GM23248 (cell line): Measurements from ENCODE around the gene PRICKLE1. TPM values are rescaled to one million over a fixed set of nuclear protein-coding genes. Genes with fewer than 3 reads are reported as not detected.

Experiments
- DNase-seq: peaks from one replicate; pipeline ENCODE4 v3.0.0-alpha.2; 2015
- H2AFZ ChIP-seq: fragments of 200-600 bp; sonication (generic); 2 replicates; pipeline ENCODE4 v1.6.1; 2016; ENCODE audit warnings: antibody characterized with exemption
- H3F3A ChIP-seq: fragments of 200-600 bp; sonication (generic); 2 replicates; pipeline ENCODE4 v1.6.1; 2016; ENCODE audit warnings: mild to moderate bottlenecking, antibody characterized with exemption, mixed run types; ENCODE audit not compliant: insufficient read depth
- H3K27ac ChIP-seq: fragments of 200-600 bp; sonication (generic); 2 replicates; pipeline ENCODE4 v1.5.1; 2016; ENCODE audit warnings: mild to moderate bottlenecking
- H3K27me3 ChIP-seq: fragments of 200-600 bp; sonication (generic); replicated peaks from 2 replicates; pipeline ENCODE4 v1.6.1; 2016; ENCODE audit warnings: mild to moderate bottlenecking; ENCODE audit not compliant: insufficient read depth
- H3K36me3 ChIP-seq: fragments of 200-600 bp; sonication (generic); 2 replicates; pipeline ENCODE4 v1.6.1; 2016; ENCODE audit warnings: low read depth, mild to moderate bottlenecking
- H3K4me1 ChIP-seq: fragments of 200-600 bp; sonication (generic); 2 replicates; pipeline ENCODE4 v1.6.1; 2016; ENCODE audit warnings: mild to moderate bottlenecking; ENCODE audit not compliant: insufficient read depth
- H3K4me2 ChIP-seq: fragments of 200-600 bp; sonication (generic); one replicate; pipeline ENCODE4 v1.6.1; 2016; ENCODE audit warnings: mild to moderate bottlenecking; ENCODE audit not compliant: unreplicated experiment
- H3K4me3 ChIP-seq: fragments of 200-600 bp; sonication (generic); 2 replicates; pipeline ENCODE4 v1.5.1; 2016; ENCODE audit warnings: mild to moderate bottlenecking
- H3K79me2 ChIP-seq: fragments of 200-600 bp; sonication (generic); 2 replicates; pipeline ENCODE4 v1.6.1; 2016; ENCODE audit warnings: mild to moderate bottlenecking; ENCODE audit not compliant: insufficient read depth
- H3K9ac ChIP-seq: fragments of 200-600 bp; sonication (generic); 2 replicates; pipeline ENCODE4 v1.6.1; 2016; ENCODE audit warnings: mild to moderate bottlenecking
- H3K9me2 ChIP-seq: fragments of 200-600 bp; sonication (generic); 2 replicates; pipeline ENCODE4 v1.6.1; 2016; ENCODE audit warnings: mixed run types, mild to moderate bottlenecking, moderate library complexity; ENCODE audit not compliant: insufficient read depth
- H3K9me3 ChIP-seq: fragments of 200-600 bp; sonication (generic); one replicate; pipeline ENCODE4 v1.6.1; 2017; ENCODE audit warnings: low read depth
- H4K20me1 ChIP-seq: fragments of 200-600 bp; sonication (generic); 2 replicates; pipeline ENCODE4 v1.6.0; 2016; ENCODE audit not compliant: insufficient read depth
- EZH2 ChIP-seq: fragments of 200-600 bp; sonication (generic); IDR thresholded peaks from 2 replicates; pipeline ENCODE4 v1.6.1; 2018; ENCODE audit warnings: antibody characterized with exemption, mild to moderate bottlenecking; ENCODE audit not compliant: insufficient read depth, poor library complexity, severe bottlenecking
- EZH2phosphoT487 ChIP-seq: fragments of 200-600 bp; sonication (generic); IDR thresholded peaks from 2 replicates; pipeline ENCODE4 v1.6.1; 2018; ENCODE audit warnings: antibody characterized with exemption, moderate library complexity, mild to moderate bottlenecking, low read depth; ENCODE audit not compliant: insufficient read depth
- WGBS, 2 experiments: methylation state at CpG; one replicate each; pipeline ENCODE4 v1.1.6; 2015 to 2017; ENCODE audit warnings: low lambda C conversion rate in 2 of 2, low coverage in 1 of 2; ENCODE audit errors: missing lambda C conversion rate in 2 of 2; 5-methylcytosine and 5-hydroxymethylcytosine counted together
- in situ Hi-C: fragments of 300-500 bp; cut with MboI; formaldehyde crosslinking; loops from 2 replicates; pipeline ENCODE4 v1.15.0; 2020
- polyA plus RNA-seq: library from polyadenylated mRNA; unstranded; fragments of >200 nt; fragmentation: Nextera tagmentation; extraction: Ambion mirVana; gene quantifications from 2 replicates; pipeline ENCODE4 v1.2.1, GENCODE V29; 2016
- total RNA-seq: library from RNA; depleted of rRNA; stranded (reverse); fragments of >200 nt; shearing (Covaris generic); gene quantifications from 2 replicates; pipeline ENCODE4 v1.2.3, GENCODE V29; 2014

Gene PRICKLE1
- total and polyA plus RNA-seq, 2 experiments from 2014 or later: 12.9 to 25.7 TPM

DNA sequence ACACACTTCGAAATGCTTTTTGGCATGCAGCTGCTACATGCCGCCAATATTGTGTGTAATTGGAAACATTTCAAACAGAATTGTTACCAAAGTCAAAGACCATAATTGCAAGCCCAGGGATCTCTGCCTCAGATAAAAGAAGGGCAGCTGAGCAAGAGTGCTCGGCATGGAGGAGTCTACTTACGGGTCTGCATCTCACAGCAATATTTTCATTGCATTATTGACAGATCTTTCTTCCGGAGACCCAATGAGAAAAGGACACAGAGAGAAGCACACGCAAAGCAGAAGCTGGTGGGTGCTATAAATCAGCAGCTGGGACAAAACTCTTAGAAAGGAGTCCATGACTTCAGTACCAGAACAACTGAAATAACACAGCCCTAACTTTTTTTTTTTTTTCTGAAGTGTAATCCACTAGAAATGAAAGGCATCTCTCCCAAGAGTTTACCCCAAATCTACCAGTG is 4.9 kb downstream of the PRICKLE1 start:
- Histone ChIP-seq H3K27ac (0 out of 2 replicates have a peak overlapping the region, but pooled peaks have one; percentile 3), H3K36me3 (no peaks in the 10 kb centered on the region), H3K4me1 (peaks cover 49% of the 10 kb centered on the region), H3F3A (peaks cover 39% of the 10 kb centered on the region), H3K9ac (no peak overlapping the region), H3K4me2 (peak overlapping the region; percentile 60), H3K9me2 (no peaks in the 10 kb centered on the region), H3K27me3 (no peaks in the 10 kb centered on the region), H3K9me3 (no peaks in the 10 kb centered on the region), H3K4me3 (peak overlapping the region; percentile 12), H4K20me1 (no peaks in the 10 kb centered on the region; the same call in 1 of the 2 replicates), H2AFZ (no peak overlapping the region), H3K79me2 (peaks cover 98% of the 10 kb centered on the region)
- peak; percentile 17 for DNase-seq
- in situ Hi-C loops: no loop called here
- WGBS, 2 experiments: 35 to 50% methylated on average over 6 of the region's 6 CpGs
- TF ChIP-seq EZH2phosphoT487 (no peak), EZH2 (no peak)

DNA sequence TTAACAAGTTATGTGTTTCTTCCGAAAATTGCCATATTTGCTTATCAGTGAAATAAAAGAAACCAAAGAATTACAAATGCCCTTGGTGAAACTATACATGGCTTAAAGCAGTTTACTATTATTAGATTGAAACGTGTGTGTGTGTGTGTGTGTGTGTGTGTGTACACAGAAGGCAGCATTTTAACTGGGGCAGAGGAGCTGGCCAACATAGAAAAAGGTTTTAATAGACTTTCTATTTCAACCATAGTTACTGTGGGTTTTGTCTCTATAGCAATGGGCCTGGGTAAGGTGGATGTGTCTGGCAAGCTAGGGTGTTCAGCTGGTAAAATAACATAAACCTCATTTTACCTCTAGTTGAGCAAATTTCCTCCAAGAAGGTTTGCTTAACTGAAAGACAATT is 6.5 kb downstream of the PRICKLE1 start:
- Histone ChIP-seq H3K4me1 (peaks cover 49% of the 10 kb centered on the region), H3K9me2 (no peaks in the 10 kb centered on the region), H3F3A (peaks cover 32% of the 10 kb centered on the region), H4K20me1 (no peaks in the 10 kb centered on the region; the same call in 1 of the 2 replicates), H3K79me2 (peaks cover 100% of the 10 kb centered on the region), H3K9me3 (no peaks in the 10 kb centered on the region), H3K27me3 (no peaks in the 10 kb centered on the region), H2AFZ (no peak overlapping the region), H3K9ac (no peak overlapping the region), H3K4me3 (no peak overlapping the region), H3K27ac (no peak overlapping the region), H3K36me3 (no peaks in the 10 kb centered on the region), H3K4me2 (no peak overlapping the region)
- no peak for DNase-seq
- TF ChIP-seq EZH2phosphoT487: no peak
- TF ChIP-seq EZH2: no peak
- in situ Hi-C loops: no loop called here
- 50 to 60% methylated on average over 2 of the region's 2 CpGs for WGBS, 2 experiments

DNA sequence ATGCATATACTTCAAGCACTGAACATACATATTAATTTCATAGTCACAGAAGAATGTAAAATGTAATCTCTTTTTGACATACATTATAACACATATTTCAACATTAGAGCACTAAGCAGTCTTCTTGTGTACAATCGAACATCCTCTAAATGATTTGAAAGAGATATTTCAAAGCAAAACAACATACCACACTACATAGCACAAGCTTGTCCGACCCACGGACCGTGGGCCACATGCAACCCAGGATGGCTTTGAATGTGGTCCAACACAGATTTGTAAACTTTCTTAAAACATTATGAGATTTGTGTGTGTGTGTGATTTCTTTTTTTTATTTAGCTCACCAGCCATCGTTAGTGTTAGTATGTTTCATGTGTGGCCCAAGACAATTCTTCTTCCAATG is 7.0 kb downstream of the PRICKLE1 start:
- Histone ChIP-seq H2AFZ (no peak overlapping the region), H3K79me2 (peaks cover 100% of the 10 kb centered on the region), H3K4me3 (no peak overlapping the region), H3F3A (peaks cover 27% of the 10 kb centered on the region), H3K27ac (no peak overlapping the region), H3K4me1 (peaks cover 48% of the 10 kb centered on the region), H3K27me3 (no peaks in the 10 kb centered on the region), H4K20me1 (no peaks in the 10 kb centered on the region; the same call in 1 of the 2 replicates), H3K9me2 (no peaks in the 10 kb centered on the region), H3K36me3 (no peaks in the 10 kb centered on the region), H3K9me3 (no peaks in the 10 kb centered on the region), H3K4me2 (peak overlapping the region; percentile 35), H3K9ac (no peak overlapping the region)
- DNase-seq: no peak
- TF ChIP-seq EZH2phosphoT487 (no peak), EZH2 (no peak)
- in situ Hi-C loops: no loop called here
- WGBS, 2 experiments: 21 to 26% methylated on average over 5 of the region's 5 CpGs

DNA sequence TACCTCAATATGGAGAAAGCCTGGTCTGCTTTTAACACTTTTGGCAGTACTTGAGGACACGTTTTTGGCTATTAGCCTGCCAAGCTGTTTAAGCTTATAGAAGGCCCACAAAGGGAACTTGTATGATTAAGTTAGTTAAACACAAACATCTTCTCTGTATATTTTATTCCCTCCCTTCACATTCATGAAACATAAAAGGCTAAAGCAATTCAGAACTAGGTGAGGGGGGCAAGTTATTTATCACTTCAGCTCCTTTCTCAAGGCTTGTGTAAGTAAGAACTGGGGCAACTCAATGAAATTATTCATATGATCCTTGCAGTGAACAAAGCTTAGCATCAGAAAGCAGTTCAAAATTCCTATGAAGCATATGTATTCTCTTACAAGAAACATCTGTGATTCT is 7.5 kb downstream of the PRICKLE1 start:
- Histone ChIP-seq H3K9ac (no peak overlapping the region), H4K20me1 (no peaks in the 10 kb centered on the region; the same call in 1 of the 2 replicates), H3K9me2 (no peaks in the 10 kb centered on the region), H2AFZ (no peak overlapping the region), H3F3A (peaks cover 23% of the 10 kb centered on the region; the same call in 1 of the 2 replicates), H3K79me2 (peaks cover 100% of the 10 kb centered on the region), H3K9me3 (no peaks in the 10 kb centered on the region), H3K27me3 (no peaks in the 10 kb centered on the region), H3K27ac (no peak overlapping the region), H3K36me3 (no peaks in the 10 kb centered on the region), H3K4me1 (peaks cover 43% of the 10 kb centered on the region), H3K4me2 (peak overlapping the region; percentile 35), H3K4me3 (no peak overlapping the region)
- peak; percentile 27 for DNase-seq
- in situ Hi-C loops: no loop called here
- 22 to 31% methylated on average over 1 of the region's 1 CpG for WGBS, 2 experiments
- TF ChIP-seq EZH2 (no peak), EZH2phosphoT487 (no peak)
